SU-DHL-6 (cell line): ENCODE data around the gene ZFP1.
"Not testable (repeated sequence)": the region's sequence is repeated elsewhere in the genome, so short reads cannot be mapped to it uniquely, and the experiment has no call there.

Source experiments
- H2AFZ ChIP-seq: fragments of 200-600 bp; sonication (generic); 2 replicates; pipeline ENCODE4 v1.6.1; 2014; ENCODE audit warnings: low read depth, mild to moderate bottlenecking, moderate library complexity, mixed read lengths, antibody characterized with exemption, low read length; ENCODE audit not compliant: severe bottlenecking
- H3F3A ChIP-seq: fragments of 200-600 bp; shearing (Covaris generic); 2 replicates; pipeline ENCODE4 v1.6.0; 2016; ENCODE audit warnings: antibody characterized with exemption, mild to moderate bottlenecking; ENCODE audit not compliant: insufficient read depth
- H3K27ac ChIP-seq: fragments of 200-600 bp; sonication (generic); 2 replicates; pipeline ENCODE4 v1.5.1; 2016; ENCODE audit warnings: low read depth, mild to moderate bottlenecking, low read length, moderate library complexity, mixed read lengths
- H3K27me3 ChIP-seq: fragments of 200-600 bp; sonication (generic), shearing (Covaris generic); 2 replicates; pipeline ENCODE4 v1.6.0; 2014; ENCODE audit warnings: mild to moderate bottlenecking, low read length
- H3K36me3 ChIP-seq: fragments of 200-600 bp; sonication (generic); 2 replicates; pipeline ENCODE4 v1.6.1; 2014; ENCODE audit warnings: mild to moderate bottlenecking, low read length, mixed read lengths
- H3K4me2 ChIP-seq: fragments of 300-600, 200-600 bp; shearing (Covaris generic), sonication (generic); 2 replicates; pipeline ENCODE4 v1.6.0; 2014; ENCODE audit warnings: low read length, low read depth, mild to moderate bottlenecking; ENCODE audit not compliant: poor library complexity, severe bottlenecking
- H3K4me3 ChIP-seq: fragments of 200-600 bp; sonication (generic); 2 replicates; pipeline ENCODE4 v1.5.1; 2014; ENCODE audit warnings: antibody characterized with exemption, low read length, mild to moderate bottlenecking, mixed read lengths; ENCODE audit not compliant: insufficient read depth, poor library complexity, severe bottlenecking
- H3K79me2 ChIP-seq: fragments of 200-600 bp; sonication (generic); 2 replicates; pipeline ENCODE4 v1.6.1; 2014; ENCODE audit warnings: mild to moderate bottlenecking, low read length, moderate library complexity; ENCODE audit not compliant: insufficient read depth
- H3K9ac ChIP-seq: fragments of 200-600 bp; sonication (generic); 2 replicates; pipeline ENCODE4 v1.7.0; 2014; ENCODE audit warnings: mild to moderate bottlenecking, low read length
- H3K9me2 ChIP-seq: fragments of 200-600 bp; sonication (generic); replicated peaks from 2 replicates; pipeline ENCODE4 v1.6.1; 2014; ENCODE audit warnings: low read length; ENCODE audit not compliant: insufficient read depth
- H3K9me3 ChIP-seq: fragments of 200-600 bp; sonication (generic); 2 replicates; pipeline ENCODE4 v1.6.1; 2014; ENCODE audit warnings: low read length, mixed read lengths; ENCODE audit not compliant: insufficient read depth
- H4K20me1 ChIP-seq: fragments of 200-600 bp; sonication (generic); 2 replicates; pipeline ENCODE4 v1.6.1; 2014; ENCODE audit warnings: low read depth, mild to moderate bottlenecking, antibody characterized with exemption, low read length, moderate library complexity, mixed read lengths
- EZH2phosphoT487 ChIP-seq: fragments of 200-600 bp; sonication (generic), shearing (Covaris generic); conservative IDR thresholded peaks from 2 replicates; pipeline ENCODE4 v1.6.1; 2018; ENCODE audit warnings: mild to moderate bottlenecking, antibody characterized with exemption, low read length, moderate library complexity, mixed read lengths
- TF ChIP-seq, protein P1 (sequence below): fragments of 200-600 bp; sonication (generic); IDR thresholded peaks from one replicate; pipeline ENCODE4 v1.5.1; 2017; ENCODE audit warnings: antibody characterized with exemption, mild to moderate bottlenecking, low read length, moderate library complexity; ENCODE audit not compliant: insufficient read depth, poor library complexity, severe bottlenecking

Gene ZFP1

GRCh38 chr16:75203667-75204409, 55.5 kb downstream of the ZFP1 start:
- TF ChIP-seq, protein P1, sequence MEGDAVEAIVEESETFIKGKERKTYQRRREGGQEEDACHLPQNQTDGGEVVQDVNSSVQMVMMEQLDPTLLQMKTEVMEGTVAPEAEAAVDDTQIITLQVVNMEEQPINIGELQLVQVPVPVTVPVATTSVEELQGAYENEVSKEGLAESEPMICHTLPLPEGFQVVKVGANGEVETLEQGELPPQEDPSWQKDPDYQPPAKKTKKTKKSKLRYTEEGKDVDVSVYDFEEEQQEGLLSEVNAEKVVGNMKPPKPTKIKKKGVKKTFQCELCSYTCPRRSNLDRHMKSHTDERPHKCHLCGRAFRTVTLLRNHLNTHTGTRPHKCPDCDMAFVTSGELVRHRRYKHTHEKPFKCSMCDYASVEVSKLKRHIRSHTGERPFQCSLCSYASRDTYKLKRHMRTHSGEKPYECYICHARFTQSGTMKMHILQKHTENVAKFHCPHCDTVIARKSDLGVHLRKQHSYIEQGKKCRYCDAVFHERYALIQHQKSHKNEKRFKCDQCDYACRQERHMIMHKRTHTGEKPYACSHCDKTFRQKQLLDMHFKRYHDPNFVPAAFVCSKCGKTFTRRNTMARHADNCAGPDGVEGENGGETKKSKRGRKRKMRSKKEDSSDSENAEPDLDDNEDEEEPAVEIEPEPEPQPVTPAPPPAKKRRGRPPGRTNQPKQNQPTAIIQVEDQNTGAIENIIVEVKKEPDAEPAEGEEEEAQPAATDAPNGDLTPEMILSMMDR, result no peak
- TF ChIP-seq EZH2phosphoT487, result no peak
- no peak overlapping the region for H3K9ac ChIP-seq
- no peaks in the 10 kb centered on the region for H3K9me3 ChIP-seq
- H3K4me3 ChIP-seq, result no peak overlapping the region
- no peaks in the 10 kb centered on the region for H3K9me2 ChIP-seq
- H3K79me2 ChIP-seq, result no peaks in the 10 kb centered on the region
- H3K36me3 ChIP-seq, result no peaks in the 10 kb centered on the region
- H4K20me1 ChIP-seq, result no peaks in the 10 kb centered on the region
- H3K4me2 ChIP-seq, result no peak overlapping the region
- H3K27me3 ChIP-seq, result no peaks in the 10 kb centered on the region
- H3F3A ChIP-seq, result no peaks in the 10 kb centered on the region
- no peak overlapping the region for H3K27ac ChIP-seq
- no peak overlapping the region for H2AFZ ChIP-seq

- no peaks in the 10 kb centered on the region for H3K79me2 ChIP-seq
- no peaks in the 10 kb centered on the region for H3K9me3 ChIP-seq
- no peak overlapping the region for H3K4me2 ChIP-seq
- H4K20me1 ChIP-seq, result no peaks in the 10 kb centered on the region
- H3K27me3 ChIP-seq, result no peaks in the 10 kb centered on the region
- H2AFZ ChIP-seq, result no peak overlapping the region
- no peak for TF ChIP-seq EZH2phosphoT487
- TF ChIP-seq, protein P1, result no peak
- H3K27ac ChIP-seq, result no peak overlapping the region
- H3K4me3 ChIP-seq, result no peak overlapping the region
- H3K9me2 ChIP-seq, result no peaks in the 10 kb centered on the region
- H3K9ac ChIP-seq, result no peak overlapping the region
- H3F3A ChIP-seq, result no peaks in the 10 kb centered on the region
- no peaks in the 10 kb centered on the region for H3K36me3 ChIP-seq
Observed at GRCh38 chr16:75204410-75204758, 56.1 kb downstream of the ZFP1 start.

DNA sequence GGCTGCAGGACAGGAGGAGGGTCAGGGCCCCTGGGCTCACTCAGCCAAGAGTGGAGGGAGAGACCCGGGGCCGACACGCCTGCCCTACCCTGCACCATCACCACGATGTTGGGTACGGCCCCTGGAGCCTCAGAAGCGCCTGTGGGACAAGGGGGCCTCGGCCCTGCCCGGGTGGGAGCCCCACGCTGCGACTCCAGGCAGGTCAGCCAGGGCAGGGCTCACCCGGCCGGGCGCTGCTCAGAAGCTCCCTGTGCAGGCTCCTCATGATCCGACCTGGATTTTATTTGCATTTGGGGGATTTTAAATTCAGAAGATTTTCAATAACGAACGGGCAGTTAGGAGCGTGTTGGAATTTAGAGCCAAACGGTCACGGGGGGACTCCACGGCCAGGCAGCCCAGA, 56.6 kb downstream of the ZFP1 start:
- not testable (repeated sequence) for H3K9me2 ChIP-seq, H3K4me2 ChIP-seq, H3K79me2 ChIP-seq, H4K20me1 ChIP-seq, H2AFZ ChIP-seq, H3K36me3 ChIP-seq, H3K27me3 ChIP-seq, H3K4me3 ChIP-seq, H3K9ac ChIP-seq, H3K9me3 ChIP-seq, H3K27ac ChIP-seq, H3F3A ChIP-seq

GRCh38 chr16:75205438-75205837, 57.1 kb downstream of the ZFP1 start:
- H3K9me3 ChIP-seq, H2AFZ ChIP-seq, H3K4me2 ChIP-seq, H3K9ac ChIP-seq, H3K27me3 ChIP-seq, H3F3A ChIP-seq, H4K20me1 ChIP-seq, H3K4me3 ChIP-seq, H3K36me3 ChIP-seq, H3K27ac ChIP-seq, H3K9me2 ChIP-seq, H3K79me2 ChIP-seq: not testable (repeated sequence)

GRCh38 chr16:75205961-75206748, 57.8 kb downstream of the ZFP1 start:
- H3K27me3 ChIP-seq, H3K36me3 ChIP-seq, H3K27ac ChIP-seq, H3F3A ChIP-seq, H3K9ac ChIP-seq, H3K4me3 ChIP-seq, H3K9me3 ChIP-seq, H3K79me2 ChIP-seq, H4K20me1 ChIP-seq, H3K4me2 ChIP-seq, H2AFZ ChIP-seq, H3K9me2 ChIP-seq: not testable (repeated sequence)
